GOT3 (cell line): ENCODE data around the gene CTSZ.

Source experiments
- DNase-seq: peaks from one replicate; lab custom pipeline; 2025; ENCODE audit warnings: mixed read lengths; lab: John Stamatoyannopoulos, UW

CTSZ gene

DNA sequence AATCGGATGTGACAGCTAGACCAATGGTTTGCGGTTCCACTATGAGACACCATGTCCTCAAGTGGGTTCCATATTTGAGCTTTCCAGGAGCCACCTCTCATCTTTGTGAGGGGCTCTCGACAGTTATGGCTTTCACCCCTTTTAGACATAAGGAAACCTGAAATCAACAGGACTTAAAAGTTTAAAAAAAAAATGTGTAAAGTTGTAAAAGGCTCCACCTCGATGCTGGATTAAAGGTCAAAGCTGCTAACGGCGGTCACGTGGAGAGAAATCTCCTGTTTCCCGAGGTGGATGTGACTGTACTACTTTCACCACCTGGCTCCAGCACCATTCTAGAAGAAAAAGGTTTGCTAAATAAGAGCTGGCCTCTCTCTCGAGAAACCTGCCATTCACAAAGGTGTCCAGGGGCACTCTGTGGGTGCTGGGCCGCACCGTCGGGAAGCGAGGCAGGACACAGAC is 24.5 kb upstream of the CTSZ start:
- DNase-seq: no peak

DNA sequence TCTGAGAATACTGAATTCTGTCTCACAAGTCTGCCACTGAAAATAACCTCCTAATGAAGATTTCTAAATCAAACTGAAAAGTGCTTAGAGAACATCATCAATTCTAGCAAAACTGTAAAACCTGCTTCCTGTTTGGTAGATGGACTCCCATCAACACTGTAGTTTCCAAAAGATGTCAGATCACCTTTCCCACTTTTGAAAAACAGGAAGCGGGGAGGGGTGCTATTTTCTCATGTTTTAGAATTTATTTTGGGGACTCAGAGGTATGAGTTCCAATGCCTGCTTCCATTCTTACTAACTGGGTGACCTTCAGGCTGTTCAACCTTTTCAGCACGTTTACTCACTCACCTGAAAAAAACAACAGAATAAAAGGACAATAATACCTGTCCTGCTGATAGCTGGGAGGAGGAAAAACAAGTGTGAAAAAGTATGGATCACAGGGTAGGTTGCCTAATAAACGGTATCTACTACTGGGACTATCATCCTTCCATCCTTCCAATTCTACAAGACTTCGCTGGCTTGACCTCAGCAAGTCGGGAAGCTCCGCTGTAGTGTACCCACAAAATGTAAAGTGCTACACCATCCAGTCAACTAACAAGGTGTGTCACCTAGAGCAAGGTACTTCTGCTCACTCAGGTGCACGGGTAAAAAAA is 24.0 kb upstream of the CTSZ start:
- DNase-seq: no peak

DNA sequence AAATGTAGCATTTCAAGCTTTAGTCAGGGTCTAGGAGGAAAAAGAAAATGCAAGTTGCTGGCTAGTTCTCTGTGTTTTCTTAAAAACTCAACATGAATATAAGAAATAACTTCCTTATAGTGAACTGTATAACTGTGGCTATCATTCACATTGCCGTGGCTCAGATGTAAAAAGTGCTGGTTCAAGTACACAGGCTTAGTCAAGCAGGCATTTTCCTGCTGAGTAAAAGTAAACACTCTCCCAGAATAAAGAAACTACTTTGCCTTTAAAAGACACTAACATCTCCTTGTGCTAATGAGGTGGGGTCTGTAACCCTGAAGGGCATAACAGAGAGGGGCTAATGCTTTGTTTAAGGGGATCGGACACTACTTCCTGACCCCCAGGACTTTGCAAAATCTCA is 21.8 kb upstream of the CTSZ start:
- DNase-seq: no peak

- no peak for DNase-seq
Observed at GRCh38 chr20:59027741-59028320, 20.8 kb upstream of the CTSZ start.

GRCh38 chr20:59026904-59027740 is 20.1 kb upstream of the CTSZ start:
- no peak for DNase-seq

DNA sequence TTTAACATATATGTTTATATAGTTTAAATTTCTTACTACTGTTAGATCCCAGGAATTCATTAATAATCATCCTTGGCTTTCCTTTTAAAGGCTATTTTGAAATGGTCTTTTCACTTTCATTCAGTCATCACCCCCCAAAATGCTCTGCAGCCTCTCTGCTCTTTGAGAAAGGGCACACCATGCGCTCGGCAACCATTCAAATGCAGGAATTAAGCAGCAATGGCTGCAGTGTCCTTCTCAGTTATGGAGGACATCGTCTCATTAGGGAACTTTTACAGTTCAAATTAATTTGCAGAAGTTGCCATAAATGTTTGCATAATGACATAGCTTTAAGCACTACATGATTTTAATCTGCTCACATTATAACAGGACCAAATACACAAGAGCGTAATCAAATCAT is 18.5 kb upstream of the CTSZ start:
- DNase-seq: no peak

DNA sequence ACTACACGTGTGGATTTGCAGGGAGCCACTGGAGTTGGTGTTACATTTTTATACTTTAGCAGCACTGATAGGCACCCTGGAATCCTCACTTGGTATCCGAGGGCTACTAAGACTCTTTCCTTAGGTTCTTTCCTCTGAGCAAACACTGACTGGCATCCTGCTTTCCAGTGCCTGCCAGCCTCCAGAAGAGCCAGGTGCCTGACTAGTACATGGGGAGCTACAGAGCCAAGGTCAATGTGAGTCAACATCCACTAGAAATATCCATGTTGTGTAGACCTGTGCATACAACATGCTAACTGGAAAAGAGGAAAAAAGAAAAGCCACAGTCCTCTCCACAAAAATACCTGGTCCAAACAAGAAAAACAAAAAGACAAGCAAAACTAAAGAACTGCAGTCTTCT is 18.0 kb upstream of the CTSZ start:
- no peak for DNase-seq

DNA sequence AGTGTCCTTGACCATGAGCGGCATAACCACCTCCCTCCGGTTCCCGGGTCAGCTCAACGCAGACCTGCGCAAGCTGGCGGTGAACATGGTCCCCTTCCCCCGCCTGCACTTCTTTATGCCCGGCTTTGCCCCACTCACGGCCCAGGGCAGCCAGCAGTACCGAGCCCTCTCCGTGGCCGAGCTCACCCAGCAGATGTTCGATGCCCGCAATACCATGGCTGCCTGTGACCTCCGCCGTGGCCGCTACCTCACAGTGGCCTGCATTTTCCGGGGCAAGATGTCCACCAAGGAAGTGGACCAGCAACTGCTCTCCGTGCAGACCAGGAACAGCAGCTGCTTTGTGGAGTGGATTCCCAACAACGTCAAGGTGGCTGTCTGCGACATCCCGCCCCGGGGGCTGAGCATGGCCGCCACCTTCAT is 17.1 kb upstream of the CTSZ start:
- no peak for DNase-seq

GRCh38 chr20:59023616-59024015 is 16.6 kb upstream of the CTSZ start:
- no peak for DNase-seq

DNA sequence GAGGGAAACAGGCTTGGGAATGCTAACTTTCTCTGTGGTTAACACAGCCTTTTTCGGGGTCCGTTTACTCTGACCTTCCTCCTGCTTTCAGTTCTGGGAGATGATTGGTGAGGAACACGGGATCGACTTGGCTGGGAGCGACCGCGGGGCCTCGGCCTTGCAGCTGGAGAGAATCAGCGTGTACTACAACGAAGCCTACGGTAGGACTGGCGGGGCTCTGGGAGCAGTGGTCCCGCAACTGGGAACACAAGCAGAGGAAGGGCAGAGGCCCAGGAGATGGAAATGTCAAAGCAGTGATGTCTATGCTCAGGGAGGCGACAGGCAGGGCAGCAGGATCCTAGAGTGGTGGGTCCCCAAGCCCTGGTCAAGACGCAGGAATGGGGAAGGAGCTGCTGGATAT is 15.7 kb upstream of the CTSZ start:
- DNase-seq: no peak

GRCh38 chr20:59020938-59021551 is 14.0 kb upstream of the CTSZ start:
- no peak for DNase-seq

DNA sequence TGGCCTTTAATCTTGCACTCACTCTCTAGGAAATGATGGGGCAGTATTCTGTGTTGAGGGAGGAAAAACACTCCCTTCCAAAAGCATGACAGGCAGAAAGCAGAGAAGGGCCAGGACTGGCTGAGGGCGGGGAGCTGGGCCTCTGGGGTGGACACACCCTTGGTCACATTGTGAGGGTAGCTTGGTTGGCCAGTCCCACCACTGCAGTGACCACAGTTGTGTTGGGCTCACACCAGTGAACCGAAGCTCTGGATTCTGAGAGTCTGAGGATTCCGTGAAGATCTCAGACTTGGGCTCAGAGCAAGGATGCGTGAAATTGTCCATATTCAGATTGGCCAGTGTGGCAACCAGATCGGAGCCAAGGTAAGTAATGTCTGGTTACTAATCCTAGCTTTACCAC is 12.2 kb upstream of the CTSZ start, which contains the start of gene TUBB1:
Gene TUBB1 (plus strand): TSS at position 213 of the 400 bp plus-strand sequence. CDS start 94 bp downstream, at position 307.
- no peak for DNase-seq

- no peak for DNase-seq
Observed at GRCh38 chr20:59018817-59019216, 11.8 kb upstream of the CTSZ start.

DNA sequence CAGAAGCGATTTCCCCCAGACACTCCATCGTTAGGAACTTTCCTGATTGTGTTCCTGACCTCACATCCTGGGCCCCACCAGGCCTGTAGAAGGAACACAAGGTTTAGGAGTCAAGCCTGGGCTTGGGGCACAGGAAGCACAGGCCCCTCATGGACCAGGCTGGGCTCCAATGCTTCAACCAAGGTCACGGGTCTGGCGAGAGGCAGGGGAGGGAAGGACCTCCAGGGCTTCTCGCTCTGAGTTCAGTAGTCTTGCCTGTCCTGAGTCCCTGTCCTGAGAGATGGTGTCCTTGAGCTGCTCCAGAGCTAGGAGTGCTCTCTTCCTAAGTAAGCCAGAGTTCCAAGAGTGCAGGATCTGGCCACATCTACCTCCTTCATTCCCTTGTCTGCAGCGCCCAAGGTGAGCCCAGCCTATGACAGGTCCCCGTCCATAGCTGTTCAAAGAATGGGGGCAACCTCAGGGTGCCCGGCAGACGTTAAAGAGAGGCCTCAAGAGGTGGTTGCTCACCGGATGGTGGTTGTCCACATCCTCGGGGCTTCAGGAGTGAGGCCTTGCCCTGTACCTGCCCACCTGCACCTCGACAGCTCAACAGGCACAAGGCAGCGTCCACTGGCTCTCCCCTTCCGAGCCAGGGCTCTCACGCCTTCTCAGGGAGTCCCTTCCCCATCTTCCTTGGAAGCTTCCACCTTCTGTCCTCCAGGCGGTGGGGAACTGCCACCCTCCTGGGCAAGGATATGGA is 10.6 kb upstream of the CTSZ start:
- DNase-seq: no peak

DNA sequence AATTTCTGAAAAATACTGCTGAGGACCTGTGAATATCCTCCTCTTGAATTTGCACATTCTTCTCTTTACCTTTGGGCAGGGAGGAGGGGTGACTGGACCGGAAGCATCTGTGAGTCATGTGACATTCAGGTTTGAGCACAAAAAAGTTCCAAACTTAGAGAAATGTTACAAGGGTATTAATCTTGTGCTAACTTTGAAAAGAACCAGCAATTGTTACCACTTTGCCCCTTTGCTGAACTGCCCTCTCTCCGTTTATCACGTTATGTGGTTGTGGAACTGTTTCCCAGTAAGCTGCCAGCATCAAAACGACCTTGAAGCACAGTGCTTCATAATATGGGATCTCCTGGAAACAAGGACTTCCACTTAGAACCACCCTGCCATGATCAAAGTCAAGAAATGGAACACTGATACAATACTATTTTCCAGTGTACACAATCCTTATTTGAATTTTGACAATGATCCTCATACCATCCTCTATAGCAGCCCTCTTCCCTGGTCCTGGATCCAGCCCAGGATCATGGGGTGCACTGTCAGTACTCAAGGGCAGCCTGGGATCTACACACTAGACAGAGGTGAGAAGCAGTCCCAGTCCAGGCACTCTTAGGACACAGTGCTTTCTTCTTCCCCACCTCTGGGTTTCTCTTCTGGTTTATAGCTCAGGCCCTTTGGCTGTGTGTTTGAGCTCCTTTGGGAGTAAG is 9.9 kb upstream of the CTSZ start:
- no peak for DNase-seq

- DNase-seq: no peak
Observed at GRCh38 chr20:59015812-59016711, 9.0 kb upstream of the CTSZ start.

DNA sequence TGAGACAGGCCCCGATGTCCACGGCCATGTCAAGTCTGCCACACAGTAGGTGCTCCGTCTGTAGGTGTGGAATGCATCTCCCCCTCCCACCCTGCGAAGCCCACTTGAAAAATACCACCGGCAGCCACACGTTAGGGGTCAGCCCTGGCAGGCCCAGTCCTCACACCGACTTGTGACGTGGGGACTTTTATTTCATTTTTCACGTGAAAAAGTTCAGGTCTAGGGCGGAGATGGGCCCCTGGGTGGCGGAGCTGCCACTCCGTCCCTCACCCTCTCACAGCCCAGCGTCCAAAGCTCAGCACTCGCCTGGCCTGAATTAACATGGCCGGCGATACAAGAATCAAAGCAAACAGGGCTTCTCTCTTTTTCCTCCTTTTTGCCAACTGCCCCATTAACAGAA is 8.4 kb upstream of the CTSZ start:
- no peak for DNase-seq

DNA sequence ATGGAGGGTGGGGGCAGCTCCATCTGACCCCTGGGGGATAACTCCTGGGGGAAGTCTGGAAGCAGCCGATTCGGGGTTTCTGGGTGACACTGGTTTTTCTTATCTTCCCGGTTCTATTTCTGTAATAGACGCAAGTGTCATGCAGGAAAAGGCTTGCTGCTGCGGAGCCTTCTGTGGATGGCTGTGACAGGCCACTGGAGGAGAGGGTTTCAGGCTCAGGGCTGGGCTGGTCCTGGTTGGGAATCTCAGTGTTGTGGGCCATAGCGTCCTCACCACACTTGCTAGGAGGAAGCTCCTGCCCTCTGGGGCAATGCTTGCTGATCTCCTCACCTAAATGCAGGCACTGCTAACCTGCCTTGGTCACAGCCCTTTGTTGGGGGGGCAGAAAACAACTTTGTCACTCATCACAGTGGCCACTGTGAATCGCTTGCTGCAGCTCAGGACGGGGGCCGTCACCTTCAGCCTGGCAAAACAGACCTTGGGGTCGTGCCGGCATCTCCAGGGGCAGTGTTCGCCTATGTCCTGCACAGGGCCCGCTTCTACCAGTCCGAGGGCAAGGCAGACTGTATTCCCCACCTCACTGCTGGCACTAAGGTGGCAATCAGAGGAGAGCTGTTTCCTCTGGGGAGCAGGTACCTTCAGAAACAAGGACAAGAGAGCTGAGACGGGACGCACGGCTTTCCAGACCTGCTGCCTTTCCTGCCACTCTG is 7.8 kb upstream of the CTSZ start:
- no peak for DNase-seq

DNA sequence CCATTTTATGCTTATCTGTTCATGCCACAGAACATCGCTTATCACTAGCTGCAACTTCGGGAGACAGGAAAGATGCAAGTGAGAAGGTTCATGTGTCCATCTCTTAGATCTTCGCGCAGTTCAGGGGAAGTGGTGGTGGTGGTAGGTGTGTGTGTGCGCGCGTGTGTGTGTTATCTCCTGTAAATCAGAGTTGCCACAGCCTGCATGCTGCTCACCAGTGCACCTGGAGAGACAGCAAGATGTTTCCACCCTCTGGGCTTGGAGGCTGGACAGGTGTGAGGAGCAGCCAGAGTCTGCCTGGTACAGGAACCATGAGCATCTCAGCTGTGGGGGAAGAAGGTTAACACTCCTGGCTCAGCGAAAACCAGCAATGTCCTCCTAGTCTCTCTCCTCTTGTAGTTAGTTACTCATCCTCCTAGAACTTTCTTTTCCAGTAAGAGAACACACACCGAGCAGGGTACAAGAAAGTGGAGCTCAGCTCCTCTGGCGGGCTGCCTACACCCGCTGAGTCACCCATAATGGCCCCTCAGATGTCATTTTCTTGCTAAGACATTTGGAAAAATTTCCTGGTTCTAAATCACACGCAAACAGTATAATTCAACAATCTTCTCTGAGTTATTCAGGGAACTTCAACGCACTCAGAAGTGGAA is 7.0 kb upstream of the CTSZ start:
- no peak for DNase-seq
